ENCODE measurements around the gene ITGAV. TPM values are rescaled to one million over a fixed set of nuclear protein-coding genes. Genes with fewer than 3 reads are reported as not detected.

Gene ITGAV
- total RNA-seq, 1 donor from 2014 or later, result 46.6 TPM

- TF ChIP-seq CTCF (IDR thresholded peaks at IDR 0.05), result no peak
- H3K4me3 ChIP-seq, result no peak overlapping the region
- ATAC-seq, result no peak
- H3K27ac ChIP-seq, result no peak overlapping the region
- intact Hi-C loops (cut with DNase I), result no loop called here
- peaks cover 19% of the 10 kb centered on the region for H3K4me1 ChIP-seq
- H3K9me3 ChIP-seq, result no peaks in the 10 kb centered on the region
- DNase-seq, result no peak
- H3K36me3 ChIP-seq, result peaks cover 11% of the 10 kb centered on the region
- H3K27me3 ChIP-seq (ENCODE audit: low read depth), result no peaks in the 10 kb centered on the region
These were observed 17.9 kb downstream of the ITGAV start for GRCh38 chr2:186607660-186608324.

- Histone ChIP-seq H3K4me1 (peaks cover 11% of the 10 kb centered on the region), H3K27me3 (ENCODE audit: low read depth) (no peaks in the 10 kb centered on the region), H3K9me3 (no peaks in the 10 kb centered on the region), H3K27ac (no peak overlapping the region), H3K36me3 (no peaks in the 10 kb centered on the region), H3K4me3 (no peak overlapping the region)
- no peak for TF ChIP-seq CTCF (IDR thresholded peaks at IDR 0.05)
- ATAC-seq (no peak), DNase-seq (no peak)
- intact Hi-C loops (cut with DNase I), result no loop called here
These were observed 20.9 kb downstream of the ITGAV start for GRCh38 chr2:186610785-186611184.

GRCh38 chr2:186611526-186611925, 21.7 kb downstream of the ITGAV start:
- ATAC-seq (no peak), DNase-seq (no peak)
- peaks cover 11% of the 10 kb centered on the region for H3K4me1 ChIP-seq
- H3K27me3 ChIP-seq (ENCODE audit: low read depth), result no peaks in the 10 kb centered on the region
- H3K27ac ChIP-seq, result no peak overlapping the region
- no peaks in the 10 kb centered on the region for H3K9me3 ChIP-seq
- TF ChIP-seq CTCF (IDR thresholded peaks at IDR 0.05), result no peak
- no peaks in the 10 kb centered on the region for H3K36me3 ChIP-seq
- H3K4me3 ChIP-seq, result no peak overlapping the region
- intact Hi-C loops (cut with DNase I), result no loop called here

GRCh38 chr2:186612026-186612425, 22.2 kb downstream of the ITGAV start:
- H3K4me3 ChIP-seq, result no peak overlapping the region
- DNase-seq (no peak), ATAC-seq (no peak)
- H3K4me1 ChIP-seq, result peaks cover 11% of the 10 kb centered on the region
- no peaks in the 10 kb centered on the region for H3K9me3 ChIP-seq
- TF ChIP-seq CTCF (IDR thresholded peaks at IDR 0.05), result no peak
- no peaks in the 10 kb centered on the region for H3K27me3 ChIP-seq (ENCODE audit: low read depth)
- no peaks in the 10 kb centered on the region for H3K36me3 ChIP-seq
- no peak overlapping the region for H3K27ac ChIP-seq
- intact Hi-C loops (cut with DNase I), result no loop called here

- Histone ChIP-seq H3K36me3 (no peaks in the 10 kb centered on the region), H3K9me3 (no peaks in the 10 kb centered on the region), H3K27ac (no peak overlapping the region), H3K27me3 (ENCODE audit: low read depth) (no peaks in the 10 kb centered on the region), H3K4me1 (peaks cover 11% of the 10 kb centered on the region), H3K4me3 (no peak overlapping the region)
- intact Hi-C loops (cut with DNase I), result no loop called here
- DNase-seq (no peak), ATAC-seq (no peak)
- no peak for TF ChIP-seq CTCF (IDR thresholded peaks at IDR 0.05)
These were observed 22.9 kb downstream of the ITGAV start for GRCh38 chr2:186612555-186613440.

Data from lower lobe of right lung (tissue), 2 donors.